ENCODE data around the gene MMP23B. TPM values are rescaled to one million over a fixed set of nuclear protein-coding genes. Genes with fewer than 3 reads are reported as not detected.
"Not testable (repeated sequence)": the region's sequence is repeated elsewhere in the genome, so short reads cannot be mapped to it uniquely, and the experiment has no call there.

MMP23B gene
- total RNA-seq, 1 experiment from 2014 or later, result 0.17 TPM

DNA sequence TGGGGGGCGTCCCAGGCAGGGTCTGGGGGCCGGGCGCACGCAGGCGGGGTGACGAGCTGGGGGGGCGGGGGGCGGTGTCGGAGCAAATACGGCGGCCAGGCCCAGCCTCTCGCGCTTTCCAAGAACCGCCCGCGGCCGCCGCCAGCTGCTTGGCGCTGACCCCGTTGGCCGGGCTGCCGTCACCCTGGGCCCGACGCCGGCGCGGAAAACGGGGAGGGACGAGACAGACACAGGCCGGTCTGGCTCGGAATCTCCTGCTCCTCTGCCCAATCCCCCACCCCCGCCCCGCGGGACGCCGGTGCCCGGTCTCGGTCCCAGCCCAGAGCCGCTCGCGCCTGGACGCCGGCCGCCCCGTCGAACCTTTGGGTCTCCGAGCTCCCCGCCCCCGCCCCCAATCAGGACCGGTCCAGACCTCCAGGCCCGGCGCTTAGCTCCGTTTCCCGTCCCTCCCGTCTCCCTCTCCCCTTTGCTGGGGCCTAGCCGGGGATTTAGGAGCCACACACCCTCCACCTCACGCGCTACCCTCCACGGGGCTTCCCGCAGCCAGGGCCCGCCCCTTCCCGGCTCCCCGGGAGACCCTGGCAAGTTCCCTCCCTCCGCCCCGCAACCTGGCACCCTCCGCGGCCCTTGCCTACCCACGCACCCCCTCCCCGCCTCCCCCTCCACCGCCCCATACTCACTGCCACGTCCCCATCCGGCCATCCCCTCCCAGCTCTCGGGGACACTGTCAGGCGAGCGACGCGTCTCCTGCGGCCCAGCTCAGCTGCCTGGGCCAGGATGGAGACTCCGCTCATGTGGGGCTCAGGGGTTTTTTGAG, 800 bp upstream of the MMP23B start:
- DNase-seq (ENCODE audit: low read depth), result no peak

DNA sequence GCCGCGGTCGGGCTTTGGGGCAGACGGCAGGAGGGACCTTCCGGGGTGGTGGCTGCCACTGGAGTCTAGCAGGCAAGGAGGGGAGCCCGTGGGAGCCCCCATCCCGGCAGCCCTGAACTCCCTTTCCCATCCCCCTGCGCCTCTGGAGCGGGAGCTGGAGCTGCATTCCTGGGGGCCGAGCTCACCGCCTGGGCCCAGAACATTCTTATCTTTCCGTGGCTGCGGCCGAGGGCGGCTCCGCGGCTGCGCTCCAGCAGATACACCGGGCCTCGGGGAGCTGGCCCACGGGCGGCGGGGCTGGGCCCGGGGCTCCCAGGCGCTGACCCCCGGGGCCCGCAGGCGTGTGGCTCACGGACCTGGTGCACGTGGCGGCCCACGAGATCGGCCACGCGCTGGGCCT, 1.4 kb downstream of the MMP23B start:
- DNase-seq (ENCODE audit: low read depth), result not testable (repeated sequence)

DNA sequence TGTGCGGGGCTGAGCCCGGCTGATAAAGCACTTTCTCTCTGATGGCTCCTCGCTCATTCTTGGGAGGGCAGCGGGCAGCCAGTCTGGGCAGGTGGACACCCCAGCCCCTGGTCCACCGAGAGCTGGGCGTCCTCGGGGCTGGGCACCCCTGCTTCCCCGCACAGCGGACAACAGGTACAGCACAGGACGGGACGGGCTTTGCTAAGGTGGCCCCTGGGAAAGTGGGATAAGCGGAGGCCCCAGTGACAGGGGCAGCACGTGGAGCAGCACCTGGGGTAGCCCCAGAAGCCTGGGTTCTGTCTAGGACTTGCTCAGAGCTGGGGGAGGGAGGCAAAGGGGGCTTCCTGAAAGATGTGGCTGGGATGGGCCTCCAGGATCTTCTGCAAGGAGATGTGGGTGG, 2.6 kb downstream of the MMP23B start:
- DNase-seq (ENCODE audit: low read depth), result not testable (repeated sequence)

DNA sequence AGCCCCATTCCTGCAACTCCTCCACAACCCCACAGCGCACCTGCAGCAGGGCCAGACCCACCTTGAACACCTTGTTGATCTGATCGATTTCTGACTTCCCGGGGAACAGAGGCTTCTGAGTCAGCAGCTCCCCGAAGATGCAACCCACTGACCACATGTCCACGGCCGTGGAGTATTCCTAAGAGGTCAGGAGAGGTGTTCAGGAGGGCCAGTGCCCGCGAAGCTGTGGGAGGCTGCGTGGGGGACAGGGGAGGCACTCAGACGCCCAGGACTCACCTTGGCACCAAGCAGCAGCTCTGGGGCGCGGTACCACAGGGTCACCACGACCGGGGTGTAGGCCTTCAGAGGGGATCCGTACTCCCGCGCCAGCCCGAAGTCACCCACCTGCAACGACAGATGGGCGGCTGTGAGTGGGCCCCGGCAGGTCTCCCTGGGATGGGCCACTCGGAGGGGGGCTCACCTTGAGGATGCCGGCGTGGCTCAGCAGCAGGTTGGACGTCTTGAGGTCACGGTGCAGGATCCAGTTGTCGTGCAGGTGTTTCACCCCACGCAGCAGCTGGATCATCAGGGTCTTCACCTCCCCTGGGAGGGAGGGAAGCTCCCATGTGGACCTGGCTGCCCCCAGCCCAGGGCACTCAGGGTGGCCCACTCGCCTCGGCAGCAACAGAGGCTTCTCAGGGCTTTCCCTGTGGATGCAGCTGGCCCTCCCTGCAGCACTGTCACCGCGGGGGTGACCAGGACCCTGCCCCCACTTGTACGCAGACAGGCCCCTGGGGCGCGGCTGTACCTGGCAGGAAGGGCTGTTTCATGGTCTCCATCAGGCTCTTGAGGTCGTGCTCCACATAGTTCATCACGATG, 4.9 kb downstream of the MMP23B start:
- not testable (repeated sequence) for DNase-seq (ENCODE audit: low read depth)

GRCh38 chr1:1637479-1637875, 5.5 kb downstream of the MMP23B start:
- not testable (repeated sequence) for DNase-seq (ENCODE audit: low read depth)

- not testable (repeated sequence) for DNase-seq (ENCODE audit: low read depth)
Observed at GRCh38 chr1:1638528-1638927, 6.6 kb downstream of the MMP23B start.

DNA sequence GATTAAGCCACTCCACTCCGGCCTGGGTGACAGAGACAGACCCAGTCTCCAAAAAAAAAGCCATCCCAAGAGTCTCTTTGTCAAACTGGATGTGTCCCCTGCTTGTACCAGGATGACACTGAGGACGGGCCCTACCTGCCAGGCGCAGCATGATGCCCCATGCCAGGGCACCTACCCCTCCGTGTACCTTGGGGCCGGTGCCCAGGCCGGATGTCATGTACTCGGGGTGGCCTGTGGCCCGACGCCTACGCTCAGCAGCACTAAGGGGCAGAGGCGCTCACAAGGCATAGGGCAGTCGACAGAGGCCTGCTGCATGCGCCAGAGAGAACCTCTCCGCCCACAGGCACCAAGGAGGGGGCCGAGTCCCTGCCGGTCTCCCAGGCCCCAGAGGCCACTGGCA, 7.4 kb downstream of the MMP23B start:
- not testable (repeated sequence) for DNase-seq (ENCODE audit: low read depth)

- not testable (repeated sequence) for DNase-seq (ENCODE audit: low read depth)
Observed at GRCh38 chr1:1640081-1640480, 8.1 kb downstream of the MMP23B start.

- not testable (repeated sequence) for DNase-seq (ENCODE audit: low read depth)
Observed at GRCh38 chr1:1640711-1641461, 8.9 kb downstream of the MMP23B start.

- DNase-seq (ENCODE audit: low read depth), result not testable (repeated sequence)
Observed at GRCh38 chr1:1646326-1646725, 14.4 kb downstream of the MMP23B start.

GRCh38 chr1:1647567-1648241, 15.7 kb downstream of the MMP23B start:
- DNase-seq (ENCODE audit: low read depth), result not testable (repeated sequence)

GRCh38 chr1:1648265-1648664, 16.3 kb downstream of the MMP23B start:
- not testable (repeated sequence) for DNase-seq (ENCODE audit: low read depth)

DNA sequence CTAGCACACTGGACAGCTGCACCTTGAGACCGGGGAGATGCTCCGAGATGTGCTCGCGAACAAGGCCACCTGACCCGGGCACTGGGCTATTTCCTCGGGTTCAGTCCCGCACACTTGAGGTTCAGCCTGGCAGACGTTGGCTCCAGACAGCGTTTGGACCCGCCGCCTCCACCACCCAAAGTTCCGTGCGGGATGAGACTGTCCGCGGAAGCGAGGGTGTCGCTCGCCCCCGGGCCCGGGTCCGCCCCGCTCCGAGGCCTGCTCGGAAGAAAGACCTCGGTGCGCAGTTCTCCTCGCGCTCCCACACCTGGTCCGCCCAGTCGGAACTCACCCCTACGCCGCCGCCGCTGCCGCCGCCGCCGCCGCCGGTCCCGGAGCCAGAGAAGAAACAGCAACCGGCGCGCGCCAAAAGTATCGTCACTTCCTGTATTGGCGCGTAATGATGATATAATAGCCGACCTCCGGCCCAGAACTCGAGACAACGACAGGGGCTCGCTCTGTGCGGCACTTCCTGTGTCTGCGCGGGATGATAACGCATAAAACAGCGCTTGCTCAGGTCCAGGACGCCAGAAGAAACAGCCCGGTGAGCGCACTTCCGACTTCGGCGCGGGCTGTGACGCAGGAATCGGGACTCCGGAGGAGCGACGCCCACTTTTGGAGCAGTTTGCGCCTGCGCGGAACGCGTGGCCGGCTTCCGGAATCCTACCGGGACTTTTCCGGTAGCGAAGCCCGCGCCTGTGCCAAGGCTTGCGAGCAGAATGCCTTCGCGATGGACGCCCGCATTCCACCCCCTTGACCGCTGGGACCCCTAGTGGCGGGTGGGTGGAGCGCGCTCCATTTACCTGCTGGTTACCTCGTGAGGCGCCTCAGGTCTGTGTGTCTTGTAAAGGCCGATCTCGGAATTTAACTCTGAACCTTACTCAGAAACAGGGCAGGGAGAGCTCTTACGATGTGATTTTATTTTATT, 26.9 kb downstream of the MMP23B start, which contains the start of gene CDK11B:
Gene CDK11B (minus strand): TSS at position 422 of the 967 bp plus-strand sequence. CDS start 1,519 bp downstream, outside the sequence.
- peak; percentile 99 for DNase-seq (ENCODE audit: low read depth)

- not testable (repeated sequence) for DNase-seq (ENCODE audit: low read depth)
Observed at GRCh38 chr1:1662392-1662791, 30.4 kb downstream of the MMP23B start.

GRCh38 chr1:1662830-1663560, 31.0 kb downstream of the MMP23B start:
- DNase-seq (ENCODE audit: low read depth), result peak; percentile 45

DNA sequence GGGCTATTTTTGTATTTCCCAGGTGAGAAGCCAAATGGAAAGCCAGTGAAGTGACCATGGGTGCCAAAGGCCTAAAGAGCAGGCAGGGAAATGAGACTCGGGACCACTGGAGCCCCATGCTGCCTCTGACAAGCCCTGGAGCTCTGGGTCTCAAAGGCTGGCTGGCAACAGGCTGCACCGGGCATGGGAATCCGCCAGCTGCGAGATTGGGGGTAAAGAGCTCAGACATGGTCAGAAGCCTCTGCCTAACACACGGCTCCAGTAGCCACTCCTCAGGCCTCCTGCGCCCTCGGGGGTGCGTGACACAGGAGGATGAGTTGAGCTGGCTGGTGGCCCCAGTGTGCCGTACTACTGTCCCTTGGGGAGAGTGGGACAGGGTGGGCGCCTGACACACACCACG, 32.3 kb downstream of the MMP23B start:
- not testable (repeated sequence) for DNase-seq (ENCODE audit: low read depth)

DNA sequence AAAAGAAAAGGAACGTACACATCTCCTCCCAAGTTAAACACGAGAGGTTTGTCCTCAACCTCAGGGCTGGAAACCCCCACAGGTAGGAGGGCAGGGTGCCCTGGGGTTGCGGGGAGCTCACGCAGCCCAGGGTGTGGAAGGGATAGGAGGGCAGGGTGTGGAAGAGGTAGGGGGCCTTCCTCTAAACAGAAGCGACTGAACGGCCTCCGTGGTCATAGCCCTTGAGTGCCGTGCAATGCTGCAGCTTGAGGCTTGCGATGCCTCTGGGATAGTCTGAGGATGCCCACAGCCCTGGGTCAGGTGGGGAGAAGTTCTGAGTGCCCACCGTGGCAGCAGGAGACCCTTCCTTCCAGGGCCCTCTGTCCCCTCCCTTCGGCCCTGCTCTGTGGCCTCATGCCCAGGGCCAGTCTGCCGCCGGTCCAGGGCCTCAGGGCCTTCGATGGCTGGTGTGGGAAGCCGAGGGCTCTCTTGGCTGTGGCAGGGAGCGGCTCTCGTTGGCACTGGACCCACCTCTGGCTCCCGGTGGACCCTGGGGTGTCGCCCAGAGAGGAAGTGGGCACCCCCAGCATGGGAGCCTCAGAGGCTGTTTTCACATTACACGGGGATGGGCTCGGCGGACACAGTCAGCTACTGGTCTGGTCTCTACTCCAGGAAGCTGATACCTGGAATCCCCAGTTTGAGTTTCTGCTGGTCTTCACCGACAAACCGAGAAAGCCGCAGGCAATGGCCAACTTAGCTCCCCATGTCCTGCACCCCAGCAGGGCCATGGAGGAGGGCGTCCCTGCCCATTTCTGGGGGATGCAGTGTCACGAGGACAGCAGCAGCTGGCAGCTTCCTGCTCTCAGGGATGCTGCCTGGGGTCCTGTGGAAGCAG, 33.2 kb downstream of the MMP23B start:
- no peak for DNase-seq (ENCODE audit: low read depth)

DNA sequence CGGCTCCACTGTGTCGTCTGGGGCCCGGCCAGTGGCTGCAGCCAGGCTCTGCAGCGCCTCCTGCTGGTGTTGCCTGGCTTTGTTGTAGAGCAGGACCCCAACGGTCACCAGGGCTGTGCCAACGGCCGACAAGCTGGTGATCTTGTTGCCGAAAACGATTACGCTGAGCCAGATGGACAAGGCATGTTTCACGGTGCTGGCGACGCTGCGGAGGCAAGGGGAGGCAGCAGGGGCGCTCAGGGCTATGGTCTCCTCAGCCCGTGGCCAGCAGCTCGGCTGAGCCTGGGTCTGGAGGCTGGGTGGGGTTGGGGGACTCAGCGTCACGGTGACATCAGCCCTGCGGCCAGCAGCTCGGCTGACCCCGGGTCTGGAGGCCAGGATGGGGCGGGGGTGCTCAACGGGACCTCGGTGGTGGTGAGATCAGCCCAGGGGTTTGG, 33.9 kb downstream of the MMP23B start:
- DNase-seq (ENCODE audit: low read depth), result no peak
